GM23338 (cell line): ENCODE data around the gene TMEM170B. TPM values are rescaled to one million over a fixed set of nuclear protein-coding genes. Genes with fewer than 3 reads are reported as not detected.
"Not testable (repeated sequence)": the region's sequence is repeated elsewhere in the genome, so short reads cannot be mapped to it uniquely, and the experiment has no call there.

ENCODE experiments used
- ATAC-seq: fragments of 200-7000 bp; cut with Tn5 transposase; 3 replicates; pipeline ENCODE4 v1.9.1; 2020
- DNase-seq: peaks from one replicate; pipeline ENCODE4 v3.0.0-alpha.2; 2015; ENCODE audit warnings: low spot score
- H2AFZ ChIP-seq: fragments of 200-600 bp; sonication (generic); 2 replicates; pipeline ENCODE4 v1.8.0; 2016; ENCODE audit warnings: antibody characterized with exemption, mild to moderate bottlenecking, moderate library complexity
- H3F3A ChIP-seq: fragments of 200-600 bp; sonication (generic); replicated peaks from 2 replicates; pipeline ENCODE4 v1.8.0; 2017; ENCODE audit warnings: antibody characterized with exemption, mixed run types, low read depth
- H3K27ac ChIP-seq: fragments of 200-600 bp; sonication (generic); 2 replicates; pipeline ENCODE4 v1.6.1; 2016; ENCODE audit warnings: low read depth
- H3K27me3 ChIP-seq: fragments of 200-600 bp; sonication (generic); 2 replicates; pipeline ENCODE4 v1.8.0; 2016; ENCODE audit warnings: mild to moderate bottlenecking, mixed run types, moderate library complexity; ENCODE audit not compliant: insufficient read depth
- H3K36me3 ChIP-seq: fragments of 200-600 bp; sonication (generic); 2 replicates; pipeline ENCODE4 v1.8.0; 2016; ENCODE audit warnings: mild to moderate bottlenecking; ENCODE audit not compliant: insufficient read depth
- H3K4me1 ChIP-seq: fragments of 200-600 bp; sonication (generic); 2 replicates; pipeline ENCODE4 v1.8.0; 2016; ENCODE audit warnings: mild to moderate bottlenecking, moderate library complexity; ENCODE audit not compliant: insufficient read depth
- H3K4me2 ChIP-seq: fragments of 200-600 bp; sonication (generic); 2 replicates; pipeline ENCODE4 v1.7.1; 2017; ENCODE audit warnings: mixed run types
- H3K4me3 ChIP-seq: fragments of 200-600 bp; sonication (generic); 2 replicates; pipeline ENCODE4 v1.6.1; 2016; ENCODE audit warnings: mixed run types
- H3K79me2 ChIP-seq: fragments of 200-600 bp; sonication (generic); replicated peaks from 2 replicates; pipeline ENCODE4 v1.8.0; 2017; ENCODE audit warnings: mild to moderate bottlenecking; ENCODE audit not compliant: insufficient read depth
- H3K9me2 ChIP-seq: fragments of 200-600 bp; sonication (generic); 2 replicates; pipeline ENCODE4 v1.8.0; 2017; ENCODE audit not compliant: insufficient read depth
- H4K20me1 ChIP-seq: fragments of 200-600 bp; sonication (generic); replicated peaks from 2 replicates; pipeline ENCODE4 v1.8.0; 2017; ENCODE audit warnings: mild to moderate bottlenecking; ENCODE audit not compliant: insufficient read depth
- H3K27ac Mint-ChIP-seq: 2 replicates; pipeline ENCODE4 v1.8.0; 2020; ENCODE audit warnings: inconsistent platforms, mild to moderate bottlenecking, moderate library complexity, mixed read lengths
- H3K27me3 Mint-ChIP-seq: 3 replicates; pipeline ENCODE4 v1.8.0; 2022; ENCODE audit warnings: low read depth, mild to moderate bottlenecking, moderate library complexity, mixed read lengths, inconsistent platforms; ENCODE audit not compliant: insufficient read depth, poor library complexity
- H3K36me3 Mint-ChIP-seq: 3 replicates; pipeline ENCODE4 v1.8.0; 2021; ENCODE audit warnings: low read depth, mild to moderate bottlenecking, inconsistent platforms, moderate library complexity, mixed read lengths
- H3K4me1 Mint-ChIP-seq: 3 replicates; pipeline ENCODE4 v1.8.0; 2020; ENCODE audit warnings: mild to moderate bottlenecking, inconsistent platforms, mixed read lengths
- H3K4me3 Mint-ChIP-seq: 3 replicates; pipeline ENCODE4 v1.8.0; 2021; ENCODE audit warnings: moderate library complexity, mild to moderate bottlenecking, inconsistent platforms, mixed read lengths
- H3K9me3 Mint-ChIP-seq: 3 replicates; pipeline ENCODE4 v1.8.0; 2020; ENCODE audit warnings: moderate library complexity, mild to moderate bottlenecking, inconsistent platforms, mixed read lengths
- EZH2 ChIP-seq: fragments of 200-600 bp; sonication (generic); IDR thresholded peaks from one replicate; pipeline ENCODE4 v1.8.0; 2017; ENCODE audit warnings: antibody characterized with exemption, mild to moderate bottlenecking, low read depth; ENCODE audit not compliant: unreplicated experiment
- EZH2phosphoT487 ChIP-seq: fragments of 200-600 bp; sonication (generic); IDR thresholded peaks from one replicate; pipeline ENCODE4 v1.8.1; 2018; ENCODE audit warnings: antibody characterized with exemption; ENCODE audit not compliant: unreplicated experiment
- JUNB ChIP-seq: IDR thresholded peaks from one replicate; pipeline ENCODE4 v1.6.1; 2016; ENCODE audit warnings: antibody characterized with exemption; ENCODE audit not compliant: unreplicated experiment
- POLR2AphosphoS5 ChIP-seq: IDR thresholded peaks from 2 replicates; pipeline ENCODE4 v1.6.1; 2016; ENCODE audit warnings: antibody characterized with exemption, low read depth
- REST ChIP-seq: IDR thresholded peaks from one replicate; pipeline ENCODE4 v1.6.1; 2018; ENCODE audit warnings: antibody characterized with exemption; ENCODE audit not compliant: unreplicated experiment
- polyA plus RNA-seq: library from polyadenylated mRNA; unstranded; fragments of >200 nt; fragmentation: Nextera tagmentation; extraction: Ambion mirVana; gene quantifications from 2 replicates; pipeline ENCODE4 v1.2.1, GENCODE V29; 2016
- total RNA-seq: library from RNA; depleted of rRNA; stranded (reverse); fragments of >200 nt; shearing (Covaris generic); gene quantifications from 2 replicates; pipeline ENCODE4 v1.2.3, GENCODE V29; 2014

The TMEM170B gene
- total and polyA plus RNA-seq, 2 experiments from 2014 or later = 2.0 to 6.9 TPM

GRCh38 chr6:11547846-11548245 lies 10.3 kb downstream of the TMEM170B start:
- H2AFZ ChIP-seq, H4K20me1 ChIP-seq, H3K4me1 ChIP-seq, H3K9me2 ChIP-seq, H3K36me3 Mint-ChIP-seq, DNase-seq, H3K4me3 ChIP-seq, H3K36me3 ChIP-seq, ATAC-seq, H3K27ac Mint-ChIP-seq, H3K79me2 ChIP-seq, H3F3A ChIP-seq, H3K9me3 Mint-ChIP-seq, H3K4me2 ChIP-seq, H3K4me1 Mint-ChIP-seq, H3K27me3 Mint-ChIP-seq, H3K27ac ChIP-seq, H3K27me3 ChIP-seq, H3K4me3 Mint-ChIP-seq: not testable (repeated sequence)

GRCh38 chr6:11548578-11548977 lies 11.0 kb downstream of the TMEM170B start:
- H3K27me3 ChIP-seq, H3K27ac Mint-ChIP-seq, H3K27ac ChIP-seq, H3K9me3 Mint-ChIP-seq, H3F3A ChIP-seq, H3K4me1 ChIP-seq, DNase-seq, H3K9me2 ChIP-seq, H4K20me1 ChIP-seq, H2AFZ ChIP-seq, H3K79me2 ChIP-seq, H3K4me2 ChIP-seq, H3K4me1 Mint-ChIP-seq, H3K36me3 ChIP-seq, H3K4me3 Mint-ChIP-seq, H3K36me3 Mint-ChIP-seq, H3K27me3 Mint-ChIP-seq, H3K4me3 ChIP-seq, ATAC-seq: not testable (repeated sequence)

- no peak for ATAC-seq
- Histone ChIP-seq H3K27me3 (no peaks in the 10 kb centered on the region), H3K4me3 (no peak overlapping the region), H3K36me3 (no peaks in the 10 kb centered on the region), H3K4me2 (no peak overlapping the region), H3K79me2 (no peaks in the 10 kb centered on the region), H3K9me2 (no peaks in the 10 kb centered on the region), H3K4me1 (no peaks in the 10 kb centered on the region), H2AFZ (no peak overlapping the region), H3F3A (no peaks in the 10 kb centered on the region), H4K20me1 (no peaks in the 10 kb centered on the region), H3K27ac (no peak overlapping the region)
- TF ChIP-seq JUNB = no peak
- TF ChIP-seq EZH2phosphoT487 = no peak
- no peak for TF ChIP-seq REST
- TF ChIP-seq EZH2 = no peak
- TF ChIP-seq POLR2AphosphoS5 = no peak
- no peak overlapping the region for H3K27ac Mint-ChIP-seq
- no peaks in the 10 kb centered on the region for H3K27me3 Mint-ChIP-seq
- peaks cover 3% of the 10 kb centered on the region; the same call in 2 of the 3 replicates for H3K9me3 Mint-ChIP-seq
- DNase-seq = no peak
- H3K36me3 Mint-ChIP-seq = no peaks in the 10 kb centered on the region
- no peak overlapping the region for H3K4me3 Mint-ChIP-seq
- peaks cover 7% of the 10 kb centered on the region for H3K4me1 Mint-ChIP-seq
Measured at GRCh38 chr6:11551053-11551452, 13.5 kb downstream of the TMEM170B start.
